Body of pancreas (tissue), 4 donors: Measurements from ENCODE around the gene NRIP3. TPM values are rescaled to one million over a fixed set of nuclear protein-coding genes. Genes with fewer than 3 reads are reported as not detected.

Experiments
- ATAC-seq: fragments of 150-250 bp; one replicate; pipeline ENCODE4 v1.9.1; 2016
- DNase-seq, 4 donors: peaks; one replicate each; pipeline ENCODE4 v3.0.0-alpha.2; 2019
- H3K27ac ChIP-seq, 4 donors: fragments of 200-600 bp; sonication (generic); 1 replicate in 3 of 4; 2 replicates in 1 of 4; pipeline versions ENCODE4 v1.5.1 to v1.6.1; 2016 to 2019; ENCODE audit warnings: mild to moderate bottlenecking in 1 of 4, mixed read lengths in 1 of 4, moderate library complexity in 1 of 4
- H3K27me3 ChIP-seq, 2 donors: fragments of 200-600 bp; sonication (generic); one replicate each; pipeline ENCODE4 v1.6.0; 2016; ENCODE audit warnings: mild to moderate bottlenecking in 1 of 2
- H3K36me3 ChIP-seq, 2 donors: fragments of 200-600 bp; sonication (generic); replicated peaks in 1 of 2; 2 replicates each; pipeline ENCODE4 v1.5.1; 2016; ENCODE audit warnings: low read depth in 2 of 2; ENCODE audit not compliant: insufficient read depth in 1 of 2
- H3K4me1 ChIP-seq: fragments of 200-600 bp; sonication (generic); one replicate; pipeline ENCODE4 v1.6.0; 2016
- H3K4me3 ChIP-seq, 2 donors: fragments of 200-600 bp; sonication (generic); 1 replicate in 1 of 2; 2 replicates in 1 of 2; pipeline ENCODE4 v1.5.1; 2016 to 2019
- H3K9me3 ChIP-seq, 3 donors: fragments of 200-600 bp; sonication (generic); 1 replicate in 2 of 3; 2 replicates in 1 of 3; pipeline ENCODE4 v1.5.1; 2016
- CTCF ChIP-seq, 7 experiments: fragments of 450-650 bp in 4 of 7; fragments of 200-600 bp in 3 of 7; sonication (generic) in 3 of 7; IDR thresholded peaks; one replicate each; pipeline ENCODE4 v1.5.1; 2016 to 2019; ENCODE audit warnings: antibody characterized with exemption in 7 of 7
- POLR2A ChIP-seq, 3 donors: fragments of 450-650 bp; IDR thresholded peaks; one replicate each; pipeline ENCODE4 v1.6.1; 2016; ENCODE audit warnings: antibody characterized with exemption in 3 of 3, mild to moderate bottlenecking in 2 of 3
- WGBS, 2 donors: methylation state at CpG; one replicate each; pipeline ENCODE4 v1.1.5; 2017; 5-methylcytosine and 5-hydroxymethylcytosine counted together
- intact Hi-C: fragments of 100-400 bp; cut with DNase I; formaldehyde crosslinking; loops from one replicate; pipeline ENCODE4 v1.15.1; 2023
- total RNA-seq, 2 donors: library from RNA; depleted of rRNA; stranded (reverse); fragments of >200 nt; gene quantifications; one replicate each; pipeline ENCODE4 v1.1.0, GENCODE V29; 2016

The NRIP3 gene
- total RNA-seq, 2 donors from 2014 or later: 2.1 TPM; not detected in 1

- ATAC-seq (no peak), DNase-seq (no peak)
- intact Hi-C loops: loop anchor here (5.0 to 10.0 kb wide), 2 partner anchors 122 to 485 kb away; no protein-coding TSS in a partner anchor
Measured at GRCh38 chr11:9019861-9020260, 16.1 kb upstream of the NRIP3 start.

GRCh38 chr11:9017773-9018172 lies 14.0 kb upstream of the NRIP3 start:
- Histone ChIP-seq H3K9me3 (no peaks in the 10 kb centered on the region), H3K4me1 (peaks cover 5% of the 10 kb centered on the region), H3K27me3 (no peaks in the 10 kb centered on the region), H3K27ac (peak overlapping the region in 1 of 4 donors; percentile 5), H3K4me3 (no peak overlapping the region), H3K36me3 (no peaks in the 10 kb centered on the region)
- 65 to 70% methylated on average over 5 of the region's 5 CpGs for WGBS, 2 donors
- DNase-seq (peak; percentile 21 to 71 (median 33)), ATAC-seq (peak; percentile 59)
- intact Hi-C loops: loop anchor here (5.0 to 10.0 kb wide), 2 partner anchors 125 to 487 kb away; no protein-coding TSS in a partner anchor
- no peak for TF ChIP-seq CTCF (IDR thresholded peaks at IDR 0.05)
- TF ChIP-seq POLR2A (IDR thresholded peaks at IDR 0.05): no peak

More at GRCh38 chr11:9019861-9020260, 16.1 kb upstream of the NRIP3 start:
- Histone ChIP-seq H3K36me3 (no peaks in the 10 kb centered on the region), H3K27me3 (no peaks in the 10 kb centered on the region), H3K27ac (no peak overlapping the region), H3K4me1 (peaks cover 5% of the 10 kb centered on the region), H3K4me3 (no peak overlapping the region), H3K9me3 (no peaks in the 10 kb centered on the region)
- 81 to 89% methylated on average over 6 of the region's 6 CpGs for WGBS, 2 donors
- TF ChIP-seq POLR2A (IDR thresholded peaks at IDR 0.05) (no peak), CTCF (IDR thresholded peaks at IDR 0.05) (no peak)

GRCh38 chr11:9016916-9017642 lies 13.3 kb upstream of the NRIP3 start:
- Histone ChIP-seq H3K4me1 (peaks cover 5% of the 10 kb centered on the region), H3K4me3 (no peak overlapping the region), H3K36me3 (no peaks in the 10 kb centered on the region), H3K27me3 (no peaks in the 10 kb centered on the region), H3K27ac (peak overlapping the region in 1 of 4 donors; percentile 5), H3K9me3 (no peaks in the 10 kb centered on the region)
- DNase-seq (no peak), ATAC-seq (no peak)
- TF ChIP-seq POLR2A (IDR thresholded peaks at IDR 0.05) (no peak), CTCF (IDR thresholded peaks at IDR 0.05) (no peak)
- intact Hi-C loops: loop anchor here (5.0 to 10.0 kb wide), 2 partner anchors 125 to 488 kb away; no protein-coding TSS in a partner anchor
- WGBS, 2 donors: 74 to 78% methylated on average over 5 to 6 of the region's 6 CpGs

GRCh38 chr11:9015677-9016076 lies 11.9 kb upstream of the NRIP3 start:
- Histone ChIP-seq H3K9me3 (no peaks in the 10 kb centered on the region), H3K4me1 (peaks cover 5% of the 10 kb centered on the region), H3K36me3 (no peaks in the 10 kb centered on the region), H3K27ac (no peak overlapping the region), H3K27me3 (no peaks in the 10 kb centered on the region), H3K4me3 (no peak overlapping the region)
- DNase-seq (peak; percentile 70 to 87 (median 82)), ATAC-seq (peak; percentile 76)
- 3% methylated on average over 4 of the region's 4 CpGs for WGBS, 2 donors
- intact Hi-C loops: loop anchor here (5.0 to 10.0 kb wide), 2 partner anchors 127 to 489 kb away; no protein-coding TSS in a partner anchor
- TF ChIP-seq POLR2A (IDR thresholded peaks at IDR 0.05) (no peak), CTCF (IDR thresholded peaks at IDR 0.05) (peak; percentile 64 to 86 (median 82))
